SJCRH30 (cell line): ENCODE data around the gene FCGR3B. TPM values are rescaled to one million over a fixed set of nuclear protein-coding genes. Genes with fewer than 3 reads are reported as not detected.
"Not testable (repeated sequence)": the region's sequence is repeated elsewhere in the genome, so short reads cannot be mapped to it uniquely, and the experiment has no call there.

ENCODE experiments used
- DNase-seq, 2 experiments: peaks; one replicate each; pipeline ENCODE4 v3.0.0-alpha.2; 2015 to 2020
- H3K27ac ChIP-seq: fragments of 250-450 bp; sonication (Bioruptor Pico); 2 replicates; pipeline ENCODE4 v1.5.1; 2020; ENCODE audit warnings: mild to moderate bottlenecking, moderate library complexity
- H3K27me3 ChIP-seq: fragments of 250-450 bp; sonication (Bioruptor Pico); 2 replicates; pipeline ENCODE4 v1.5.1; 2020; ENCODE audit warnings: mild to moderate bottlenecking, moderate library complexity
- H3K36me3 ChIP-seq: fragments of 250-450 bp; sonication (Bioruptor Pico); 2 replicates; pipeline ENCODE4 v1.5.1; 2020; ENCODE audit warnings: mild to moderate bottlenecking, moderate library complexity
- H3K4me1 ChIP-seq: fragments of 250-450 bp; sonication (Bioruptor Pico); 2 replicates; pipeline ENCODE4 v1.5.1; 2020; ENCODE audit warnings: mild to moderate bottlenecking, moderate library complexity
- H3K4me3 ChIP-seq: fragments of 250-450 bp; sonication (Bioruptor Pico); 2 replicates; pipeline ENCODE4 v1.5.1; 2020; ENCODE audit warnings: mild to moderate bottlenecking, moderate library complexity
- H3K9me3 ChIP-seq: fragments of 250-450 bp; sonication (Bioruptor Pico); replicated peaks from 2 replicates; pipeline ENCODE4 v1.5.1; 2020; ENCODE audit warnings: mild to moderate bottlenecking, moderate library complexity
- total RNA-seq: library from RNA; depleted of rRNA; stranded (reverse); fragments of >200 nt; shearing (Covaris generic); gene quantifications from 2 replicates; pipeline ENCODE4 v1.2.3, GENCODE V29; 2014; rRNA removed

Gene FCGR3B
- total RNA-seq, 1 experiment from 2014 or later: not detected

DNA sequence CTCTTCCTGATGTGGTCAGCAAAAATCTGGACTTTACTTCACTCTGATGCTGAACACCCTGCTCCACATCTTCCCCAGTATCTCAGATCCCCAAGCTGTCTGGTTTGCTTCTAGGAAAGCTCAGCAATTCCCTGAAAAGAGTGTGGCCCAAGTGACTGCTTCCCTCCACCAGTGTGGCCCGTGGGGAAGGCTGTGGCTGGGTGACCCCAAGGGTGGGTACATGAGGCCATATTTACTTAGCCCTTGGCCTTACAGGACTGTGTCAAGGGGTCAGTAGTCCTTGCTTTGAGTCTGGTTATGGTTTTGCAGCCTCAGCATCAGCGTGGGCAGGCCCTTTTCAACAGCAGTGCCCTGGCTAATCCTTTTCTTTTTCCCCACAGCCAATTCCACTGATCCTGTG is 35.8 kb downstream of the FCGR3B start:
- H3K4me1 ChIP-seq, H3K27ac ChIP-seq, H3K36me3 ChIP-seq, H3K9me3 ChIP-seq, H3K4me3 ChIP-seq, DNase-seq, H3K27me3 ChIP-seq: not testable (repeated sequence)

DNA sequence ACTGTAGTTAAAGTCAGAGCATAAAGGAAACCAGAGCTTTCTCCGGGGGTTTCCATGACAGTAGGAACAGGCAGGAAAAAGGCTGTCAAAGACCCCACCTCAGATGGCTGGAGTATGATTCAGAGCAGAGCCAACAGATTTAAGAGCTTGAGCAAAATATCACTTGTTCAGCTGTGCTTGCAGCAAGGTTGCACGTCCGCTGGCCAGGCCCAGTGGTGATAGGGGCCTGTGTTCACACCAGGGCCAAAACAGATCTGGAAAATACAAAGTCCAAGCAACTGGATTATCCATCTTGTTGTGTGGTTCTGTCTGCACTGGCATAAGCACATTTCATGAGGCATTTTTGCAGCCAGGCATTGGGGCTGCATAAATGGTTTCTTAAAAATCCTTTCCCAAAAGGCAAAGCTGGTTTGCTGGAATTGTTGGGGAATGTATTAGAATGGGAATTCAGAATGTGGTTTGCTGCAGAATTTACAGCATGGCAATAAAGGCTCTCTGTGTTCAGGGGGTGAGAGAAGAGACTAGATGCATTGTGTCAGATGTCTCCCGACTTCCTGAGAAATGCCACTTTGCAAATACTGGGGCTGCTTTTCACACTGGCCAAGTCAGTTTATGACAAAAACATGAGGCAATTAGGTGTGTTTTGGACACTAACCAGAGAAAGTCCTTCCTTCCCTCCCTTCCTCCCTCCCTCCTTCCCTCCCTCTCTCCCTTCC is 36.5 kb downstream of the FCGR3B start:
- not testable (repeated sequence) for H3K9me3 ChIP-seq, H3K27ac ChIP-seq, H3K27me3 ChIP-seq, H3K36me3 ChIP-seq, H3K4me1 ChIP-seq, DNase-seq, H3K4me3 ChIP-seq

DNA sequence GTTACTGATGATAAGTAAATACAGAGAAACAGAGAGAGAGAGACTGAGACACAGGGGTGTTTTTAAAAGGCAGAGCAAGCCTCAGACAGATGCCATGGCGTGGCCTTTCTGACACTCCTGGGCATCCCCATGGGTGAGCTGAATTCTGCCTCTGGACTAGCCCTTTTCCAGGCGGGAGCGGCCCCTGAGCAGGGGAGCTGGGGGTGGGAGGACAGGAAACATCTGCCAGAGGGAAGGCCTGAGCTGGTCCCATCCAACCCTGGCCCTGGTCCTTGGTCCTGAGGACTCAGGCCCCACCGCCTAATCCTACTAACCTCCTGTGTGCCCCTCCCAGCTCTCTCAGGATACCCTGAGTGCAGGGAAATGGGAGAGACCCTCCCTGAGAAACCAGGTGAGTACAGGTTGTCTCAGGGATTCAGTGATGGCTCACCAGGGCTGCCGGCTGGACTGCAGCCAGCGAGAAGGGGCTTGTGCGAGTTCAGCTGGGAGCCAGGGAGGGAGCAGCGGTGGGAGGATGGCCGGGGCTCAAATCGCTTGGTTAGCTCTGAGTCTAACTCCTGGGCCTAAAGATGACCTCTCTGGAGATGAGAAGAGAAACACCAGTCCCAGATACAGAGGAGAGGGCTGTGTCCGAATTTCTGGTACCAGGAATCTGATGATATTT is 37.8 kb downstream of the FCGR3B start:
- H3K36me3 ChIP-seq, H3K27ac ChIP-seq, H3K4me3 ChIP-seq, H3K4me1 ChIP-seq, H3K27me3 ChIP-seq, DNase-seq, H3K9me3 ChIP-seq: not testable (repeated sequence)

DNA sequence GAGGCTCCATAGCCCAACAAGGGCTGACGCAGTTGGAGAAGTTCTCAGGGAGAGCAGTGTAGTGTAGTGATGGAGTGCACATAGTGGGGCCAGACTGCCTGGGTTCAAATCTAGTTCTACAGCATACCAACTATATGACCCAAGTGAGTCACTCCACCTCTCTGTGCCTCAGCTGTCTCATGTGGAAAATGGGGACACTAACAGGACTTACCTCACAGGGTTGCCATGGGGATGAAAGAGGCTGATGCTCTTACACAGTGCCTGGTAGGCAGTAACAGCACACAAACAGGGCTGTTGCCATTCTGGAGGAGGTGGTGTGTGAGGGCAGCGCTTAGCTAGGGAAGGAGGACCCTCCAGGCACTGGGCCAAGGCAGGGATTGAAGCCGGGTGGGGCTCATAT is 38.4 kb downstream of the FCGR3B start:
- not testable (repeated sequence) for H3K27ac ChIP-seq, H3K4me1 ChIP-seq, H3K9me3 ChIP-seq, H3K36me3 ChIP-seq, H3K4me3 ChIP-seq, DNase-seq, H3K27me3 ChIP-seq

DNA sequence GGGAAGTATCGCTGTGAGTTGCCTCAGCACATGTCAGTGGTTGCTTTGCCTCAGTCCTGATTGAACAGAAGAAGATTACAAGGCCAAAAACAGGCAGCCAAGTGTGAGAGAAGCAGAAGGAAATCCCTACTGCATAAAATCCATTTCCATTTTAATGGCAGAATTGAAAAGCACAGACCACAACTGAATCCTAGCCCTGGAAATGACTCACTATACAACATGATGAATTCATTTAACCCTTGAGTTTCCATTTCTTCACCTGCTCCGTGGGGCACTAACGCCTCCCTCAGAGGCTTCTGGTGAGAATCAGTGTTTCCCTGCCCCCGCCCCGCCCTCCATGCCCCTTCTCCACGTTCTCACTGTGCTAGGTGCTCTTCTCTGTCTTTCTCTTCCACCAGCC is 41.1 kb downstream of the FCGR3B start:
- not testable (repeated sequence) for H3K36me3 ChIP-seq, H3K4me3 ChIP-seq, DNase-seq, H3K27ac ChIP-seq, H3K4me1 ChIP-seq, H3K27me3 ChIP-seq, H3K9me3 ChIP-seq

DNA sequence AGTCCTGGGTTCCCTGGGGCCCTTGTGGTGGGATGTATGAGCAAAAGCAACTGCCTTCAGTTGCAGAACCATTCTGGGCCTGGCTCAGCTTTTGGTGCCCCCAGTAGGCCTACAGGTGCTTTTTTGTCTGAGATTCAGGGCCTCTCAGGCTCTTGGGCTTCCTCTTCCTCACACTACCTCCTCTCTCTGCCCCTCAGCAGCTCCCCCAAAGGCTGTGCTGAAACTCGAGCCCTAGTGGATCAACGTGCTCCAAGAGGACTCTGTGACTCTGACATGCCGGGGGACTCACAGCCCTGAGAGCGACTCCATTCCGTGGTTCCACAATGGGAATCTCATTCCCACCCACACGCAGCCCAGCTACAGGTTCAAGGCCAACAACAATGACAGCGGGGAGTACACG is 41.6 kb downstream of the FCGR3B start:
- H3K27ac ChIP-seq, H3K4me3 ChIP-seq, H3K4me1 ChIP-seq, H3K27me3 ChIP-seq, DNase-seq, H3K36me3 ChIP-seq, H3K9me3 ChIP-seq: not testable (repeated sequence)

DNA sequence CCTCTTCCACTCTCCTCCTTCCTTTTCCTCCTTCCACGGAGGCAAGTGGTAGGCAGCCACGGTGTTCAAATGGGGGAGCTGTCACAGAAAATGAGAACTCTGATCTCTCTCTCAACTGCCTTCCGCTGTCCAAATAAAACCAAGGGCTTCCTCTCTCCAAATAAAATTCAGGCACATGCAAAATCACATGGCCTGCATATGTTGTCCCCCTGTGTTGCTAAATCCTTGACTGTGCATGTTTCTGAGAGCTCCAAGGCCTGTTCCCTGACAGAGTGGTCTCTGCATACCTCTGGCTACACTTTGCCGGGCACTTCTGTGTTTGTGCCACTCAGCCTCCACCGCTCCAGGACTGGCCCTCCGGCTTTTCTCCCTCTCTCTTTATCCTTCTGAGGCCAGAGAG is 42.4 kb downstream of the FCGR3B start:
- not testable (repeated sequence) for H3K4me3 ChIP-seq, H3K4me1 ChIP-seq, H3K27me3 ChIP-seq, H3K9me3 ChIP-seq, H3K36me3 ChIP-seq, H3K27ac ChIP-seq, DNase-seq

DNA sequence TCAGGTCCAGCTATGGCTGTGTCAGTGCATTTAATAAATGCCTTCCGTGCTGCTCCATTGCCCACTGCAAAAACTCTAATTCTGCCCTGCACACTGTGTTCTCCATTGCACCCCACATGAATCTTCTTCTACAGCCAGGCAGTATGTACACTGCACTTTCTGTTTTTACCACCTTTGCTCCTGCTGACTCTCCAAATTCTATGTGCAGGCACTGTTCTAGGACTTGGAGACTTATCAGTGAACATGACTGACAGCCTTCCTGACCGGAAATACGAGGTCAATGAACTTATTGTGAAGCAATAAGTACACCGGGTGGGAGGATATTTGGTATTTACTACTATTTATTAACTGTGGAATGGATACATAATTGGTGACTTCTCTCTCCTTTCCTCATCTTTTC is 48.1 kb downstream of the FCGR3B start:
- not testable (repeated sequence) for H3K36me3 ChIP-seq, H3K9me3 ChIP-seq, H3K27ac ChIP-seq, H3K4me1 ChIP-seq, H3K4me3 ChIP-seq, DNase-seq, H3K27me3 ChIP-seq

DNA sequence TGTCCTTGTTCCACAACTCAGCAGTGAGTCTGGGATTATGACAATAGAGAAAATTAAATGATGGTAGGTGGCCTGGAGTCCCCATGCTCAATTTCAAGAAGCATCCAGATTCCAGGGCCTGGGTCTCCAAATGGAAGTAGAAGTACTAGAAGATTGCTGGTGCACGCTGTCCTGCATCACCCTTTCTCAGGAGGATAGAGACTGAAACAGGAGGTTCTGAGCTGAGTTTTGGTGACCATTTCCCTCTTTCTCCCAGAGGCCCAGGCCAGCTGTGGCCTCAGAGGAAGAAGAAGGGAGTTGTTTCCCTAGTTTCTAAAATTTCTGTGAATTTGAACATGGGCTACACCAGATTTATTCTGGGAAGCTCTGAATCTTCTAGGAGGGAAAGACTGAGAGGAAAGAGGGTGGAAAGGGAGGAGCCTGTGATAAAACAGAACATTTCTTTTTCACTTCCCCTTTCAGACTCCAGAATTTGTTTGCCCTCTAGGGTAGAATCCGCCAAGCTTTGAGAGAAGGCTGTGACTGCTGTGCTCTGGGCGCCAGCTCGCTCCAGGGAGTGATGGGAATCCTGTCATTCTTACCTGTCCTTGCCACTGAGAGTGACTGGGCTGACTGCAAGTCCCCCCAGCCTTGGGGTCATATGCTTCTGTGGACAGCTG is 50.0 kb downstream of the FCGR3B start:
- not testable (repeated sequence) for H3K4me3 ChIP-seq, H3K27ac ChIP-seq, H3K9me3 ChIP-seq, H3K36me3 ChIP-seq, H3K27me3 ChIP-seq, DNase-seq, H3K4me1 ChIP-seq

DNA sequence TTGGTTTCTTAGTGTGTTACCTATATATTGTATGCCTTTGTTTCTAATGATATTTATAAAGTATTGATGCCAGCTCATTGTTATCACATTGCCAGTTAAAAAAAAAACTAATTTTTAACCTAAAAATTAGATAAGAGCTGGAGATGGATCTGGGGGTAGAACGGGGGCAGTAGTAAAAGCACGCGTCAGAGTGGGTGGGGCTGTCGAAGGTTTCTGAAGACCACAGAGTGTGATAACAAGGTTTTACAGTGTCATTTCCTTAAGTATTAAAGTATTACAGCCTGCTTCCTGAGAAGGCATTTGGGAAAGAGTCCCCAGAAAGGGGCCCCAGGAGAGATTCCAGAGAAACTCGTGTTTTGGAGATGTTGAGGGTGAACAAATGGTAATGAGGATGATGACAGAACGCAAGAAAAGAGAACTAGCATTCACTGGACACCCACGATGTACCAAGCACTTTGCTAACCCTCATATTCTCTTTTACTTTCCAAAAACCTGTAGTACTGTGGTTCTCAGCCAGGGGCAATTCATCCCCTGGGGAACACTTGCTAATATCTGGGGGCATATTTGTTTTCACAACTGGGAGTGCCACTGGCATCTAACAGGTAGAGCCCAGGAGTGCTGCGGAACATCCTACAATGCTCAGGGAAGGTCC is 51.0 kb downstream of the FCGR3B start:
- not testable (repeated sequence) for H3K4me3 ChIP-seq, H3K27ac ChIP-seq, H3K27me3 ChIP-seq, H3K36me3 ChIP-seq, H3K9me3 ChIP-seq, DNase-seq, H3K4me1 ChIP-seq

DNA sequence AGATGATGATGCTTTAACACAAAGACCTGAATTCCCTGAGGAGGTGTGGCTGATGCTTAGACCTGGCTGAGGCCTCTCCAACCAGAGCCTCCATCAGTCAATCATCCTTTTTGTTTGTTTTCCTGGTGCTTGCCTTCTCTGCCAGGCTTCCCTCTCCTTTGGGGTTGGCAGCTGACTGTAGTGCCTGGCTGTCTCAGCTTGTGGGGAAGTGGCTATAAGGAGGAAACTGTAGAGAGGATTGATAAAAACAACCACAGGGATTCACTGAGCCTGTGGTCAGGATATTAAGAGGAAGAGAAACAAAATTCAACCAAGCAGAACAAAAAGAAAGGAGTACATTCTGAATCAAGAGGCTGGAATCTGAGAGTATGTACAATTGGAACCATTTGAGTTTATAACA is 54.3 kb downstream of the FCGR3B start:
- not testable (repeated sequence) for H3K27ac ChIP-seq, H3K4me3 ChIP-seq, H3K36me3 ChIP-seq, H3K9me3 ChIP-seq, DNase-seq, H3K27me3 ChIP-seq, H3K4me1 ChIP-seq

Other genes starting within 250 kb of the FCGR3B start
- 1.1 and 1.8 TPM in 2 replicates for gene FCGR2A, start 125.7 kb downstream of the FCGR3B start, total RNA-seq
- 0.13 and 0.18 TPM in 2 replicates for gene HSPA6, start 106.6 kb downstream of the FCGR3B start, total RNA-seq
- not detected in 2 replicates for gene FCGR3A, start 81.4 kb downstream of the FCGR3B start, total RNA-seq
- gene FCGR2B, start 32.0 kb upstream of the FCGR3B start, total RNA-seq: not detected in 2 replicates
- 164 and 168 TPM in 2 replicates for gene FCRLA, start 76.1 kb upstream of the FCGR3B start, total RNA-seq
- 5.9 and 6.2 TPM in 2 replicates for gene FCRLB, start 90.4 kb upstream of the FCGR3B start, total RNA-seq
- gene DUSP12, start 118.6 kb upstream of the FCGR3B start, total RNA-seq: 51.5 and 54.7 TPM in 2 replicates
- gene ATF6, start 135.1 kb upstream of the FCGR3B start, total RNA-seq: 25.3 and 25.9 TPM in 2 replicates